HCT116 (cell line): Measurements from ENCODE around the gene PCARE.

Experiments used
- EGR1 ChIP-seq: IDR thresholded peaks from 2 replicates; pipeline ENCODE4 v1.6.1; 2012; ENCODE audit warnings: low read depth
- EZH2 ChIP-seq: fragments of 200-600 bp; sonication (generic); IDR thresholded peaks from 2 replicates; pipeline ENCODE4 v1.6.1; 2017; ENCODE audit warnings: antibody characterized with exemption, mixed run types
- EZH2phosphoT487 ChIP-seq: fragments of 200-600 bp; IDR thresholded peaks from 2 replicates; pipeline ENCODE4 v1.6.1; 2018; ENCODE audit warnings: antibody characterized with exemption, borderline replicate concordance
- POLR2A ChIP-seq: IDR thresholded peaks from 2 replicates; pipeline ENCODE4 v1.7.0; 2011; ENCODE audit warnings: borderline replicate concordance; ENCODE audit not compliant: insufficient read depth, insufficient read length; ENCODE audit errors: extremely low read depth
- POLR2AphosphoS5 ChIP-seq: IDR thresholded peaks from 2 replicates; pipeline ENCODE4 v1.6.1; 2011; ENCODE audit warnings: mild to moderate bottlenecking, low read depth, low read length, moderate library complexity
- RAD21 ChIP-seq: IDR thresholded peaks from 2 replicates; pipeline ENCODE4 v1.6.1; 2012; ENCODE audit warnings: low read depth, mild to moderate bottlenecking
- SRF ChIP-seq: IDR thresholded peaks from 2 replicates; pipeline ENCODE4 v1.6.1; 2012; ENCODE audit warnings: low read depth
- TCF7L2 ChIP-seq: IDR thresholded peaks from 2 replicates; pipeline ENCODE4 v1.7.0; 2011; ENCODE audit warnings: borderline replicate concordance, inconsistent platforms; ENCODE audit not compliant: insufficient read depth, insufficient read length; ENCODE audit errors: extremely low read depth
- ZFX ChIP-seq: fragments of 450-650 bp; IDR thresholded peaks from 2 replicates; pipeline ENCODE4 v1.6.1; 2017
- ZNF274 ChIP-seq: fragments of 200-500 bp; sonication (Bioruptor generic); IDR thresholded peaks from 2 replicates; pipeline ENCODE4 v1.6.1; 2014; ENCODE audit warnings: mild to moderate bottlenecking, low read depth, low read length, inconsistent platforms
- TF ChIP-seq, protein P1 (sequence below), 3 experiments: fragments of 200-600 bp in 1 of 3; sonication (generic) in 1 of 3; IDR thresholded peaks in 2 of 3; conservative IDR thresholded peaks in 1 of 3; 2 replicates each; pipeline ENCODE4 v1.5.1; 2012 to 2017; ENCODE audit warnings: low read depth in 2 of 3, low read length in 2 of 3, antibody characterized with exemption in 1 of 3, borderline replicate concordance in 1 of 3, control low read depth in 1 of 3, mild to moderate bottlenecking in 1 of 3, mixed read lengths in 1 of 3, mixed run types in 1 of 3, moderate library complexity in 1 of 3; ENCODE audit not compliant: insufficient read depth in 1 of 3
- TF ChIP-seq, protein P2 (sequence below): IDR thresholded peaks from 2 replicates; pipeline ENCODE4 v1.6.1; 2012
- TF ChIP-seq, protein P3 (sequence below): IDR thresholded peaks from 2 replicates; pipeline ENCODE4 v1.6.1; 2012

DNA sequence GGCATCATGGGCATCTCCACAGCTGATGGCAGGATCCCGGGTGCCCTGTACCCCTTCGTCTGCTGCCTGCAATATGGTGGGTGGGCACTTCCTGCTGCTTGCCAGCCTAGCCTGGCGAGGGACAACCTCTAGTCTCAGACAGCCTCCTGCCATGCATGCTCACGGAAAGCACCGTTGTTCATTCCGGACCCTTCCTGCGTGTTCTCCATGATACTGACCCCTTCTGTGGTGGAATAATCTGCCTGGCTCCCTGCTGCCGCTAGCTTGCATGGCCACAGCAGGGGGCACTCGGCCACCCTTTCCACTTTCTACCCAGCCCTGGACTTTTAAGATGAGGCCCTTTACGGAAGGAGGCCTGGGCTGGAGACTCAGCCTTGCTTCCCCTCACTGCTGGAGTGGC is 12.0 kb downstream of the PCARE start:
- TF ChIP-seq, protein P1, sequence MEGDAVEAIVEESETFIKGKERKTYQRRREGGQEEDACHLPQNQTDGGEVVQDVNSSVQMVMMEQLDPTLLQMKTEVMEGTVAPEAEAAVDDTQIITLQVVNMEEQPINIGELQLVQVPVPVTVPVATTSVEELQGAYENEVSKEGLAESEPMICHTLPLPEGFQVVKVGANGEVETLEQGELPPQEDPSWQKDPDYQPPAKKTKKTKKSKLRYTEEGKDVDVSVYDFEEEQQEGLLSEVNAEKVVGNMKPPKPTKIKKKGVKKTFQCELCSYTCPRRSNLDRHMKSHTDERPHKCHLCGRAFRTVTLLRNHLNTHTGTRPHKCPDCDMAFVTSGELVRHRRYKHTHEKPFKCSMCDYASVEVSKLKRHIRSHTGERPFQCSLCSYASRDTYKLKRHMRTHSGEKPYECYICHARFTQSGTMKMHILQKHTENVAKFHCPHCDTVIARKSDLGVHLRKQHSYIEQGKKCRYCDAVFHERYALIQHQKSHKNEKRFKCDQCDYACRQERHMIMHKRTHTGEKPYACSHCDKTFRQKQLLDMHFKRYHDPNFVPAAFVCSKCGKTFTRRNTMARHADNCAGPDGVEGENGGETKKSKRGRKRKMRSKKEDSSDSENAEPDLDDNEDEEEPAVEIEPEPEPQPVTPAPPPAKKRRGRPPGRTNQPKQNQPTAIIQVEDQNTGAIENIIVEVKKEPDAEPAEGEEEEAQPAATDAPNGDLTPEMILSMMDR (IDR thresholded peaks at IDR 0.05 in 2 of 3, conservative IDR thresholded peaks at IDR 0.05 in 1 of 3; ENCODE audit: borderline replicate concordance in 1 of 3, insufficient read depth in 1 of 3, low read depth in 2 of 3, low read length in 2 of 3): no peak
- no peak for TF ChIP-seq ZNF274
- no peak for TF ChIP-seq TCF7L2
- no peak for TF ChIP-seq ZFX
- TF ChIP-seq RAD21: no peak
- no peak for TF ChIP-seq EGR1
- TF ChIP-seq, protein P2, sequence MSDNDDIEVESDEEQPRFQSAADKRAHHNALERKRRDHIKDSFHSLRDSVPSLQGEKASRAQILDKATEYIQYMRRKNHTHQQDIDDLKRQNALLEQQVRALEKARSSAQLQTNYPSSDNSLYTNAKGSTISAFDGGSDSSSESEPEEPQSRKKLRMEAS: no peak
- TF ChIP-seq SRF: no peak
- TF ChIP-seq EZH2phosphoT487: no peak
- no peak for TF ChIP-seq EZH2
- no peak for TF ChIP-seq POLR2AphosphoS5
- TF ChIP-seq, protein P3, sequence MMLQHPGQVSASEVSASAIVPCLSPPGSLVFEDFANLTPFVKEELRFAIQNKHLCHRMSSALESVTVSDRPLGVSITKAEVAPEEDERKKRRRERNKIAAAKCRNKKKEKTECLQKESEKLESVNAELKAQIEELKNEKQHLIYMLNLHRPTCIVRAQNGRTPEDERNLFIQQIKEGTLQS: no peak
- no peak for TF ChIP-seq POLR2A
